ENCODE data around the gene PPP1R14B. TPM values are rescaled to one million over a fixed set of nuclear protein-coding genes. Genes with fewer than 3 reads are reported as not detected.

The PPP1R14B gene
- total RNA-seq, 2 donors from 2014 or later, result 113 to 234 TPM

DNA sequence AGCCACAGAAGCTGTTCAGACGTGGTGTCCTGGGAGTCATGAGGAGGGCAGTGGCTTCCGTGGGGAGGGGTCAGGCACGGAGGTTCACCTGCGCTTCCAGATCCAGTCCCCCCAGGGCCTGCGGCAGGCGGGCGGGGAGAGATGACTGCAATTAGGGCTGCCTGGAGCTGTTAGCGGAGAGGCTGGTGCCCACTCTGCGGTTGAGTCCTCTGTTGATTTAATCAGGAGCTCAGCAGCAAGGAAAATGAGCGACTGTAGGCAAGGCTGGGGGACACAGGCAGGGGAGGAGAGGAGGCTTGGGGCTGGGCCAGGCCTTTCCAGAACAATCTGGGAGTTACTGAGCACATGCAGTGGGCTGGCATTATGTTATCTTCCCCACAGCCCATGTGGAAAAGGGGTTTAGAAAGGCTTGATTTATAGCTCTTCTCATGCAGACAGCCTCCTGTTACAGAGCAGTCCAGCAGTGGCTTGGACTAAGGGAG lies 17.7 kb upstream of the PPP1R14B start:
- Histone ChIP-seq H3K9ac (ENCODE audit: low read depth in 2 of 2, low read length in 2 of 2) (no peak overlapping the region), H3K36me3 (peaks cover 22% of the 10 kb centered on the region), H3K4me3 (no peak overlapping the region), H3K9me3 (no peaks in the 10 kb centered on the region), H3K27ac (no peak overlapping the region), H3K27me3 (no peaks in the 10 kb centered on the region), H3K4me1 (peaks cover 16% of the 10 kb centered on the region)
- DNase-seq, result no peak
- TF ChIP-seq CTCF (IDR thresholded peaks at IDR 0.05), result no peak
- intact Hi-C loops (cut with DNase I), result no loop called here

DNA sequence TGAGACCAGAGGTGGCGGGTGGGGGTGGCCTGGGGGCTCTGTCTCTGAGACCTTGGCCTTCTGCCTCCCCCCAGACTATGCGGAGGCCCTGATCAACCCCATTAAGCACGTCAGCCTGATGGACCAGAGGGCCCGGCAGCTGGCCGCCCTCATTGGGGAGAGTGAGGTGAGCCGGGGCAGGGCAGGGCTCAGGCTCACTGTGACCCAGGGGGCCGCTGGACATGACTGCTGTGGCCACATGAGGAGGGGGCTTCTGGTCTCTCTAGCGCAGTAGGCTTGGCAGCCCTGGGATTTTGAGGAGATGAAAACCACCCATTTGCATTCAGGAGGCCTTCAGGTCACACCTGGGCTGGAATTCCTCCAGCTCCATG lies 17.2 kb upstream of the PPP1R14B start:
- intact Hi-C loops (cut with DNase I), result no loop called here
- peaks cover 15% of the 10 kb centered on the region for H3K4me1 ChIP-seq

GRCh38 chr11:64263021-64263946 lies 16.5 kb upstream of the PPP1R14B start:
- intact Hi-C loops (cut with DNase I), result no loop called here
- no peak for TF ChIP-seq CTCF (IDR thresholded peaks at IDR 0.05)
- no peaks in the 10 kb centered on the region for H3K27me3 ChIP-seq
- no peak overlapping the region for H3K4me3 ChIP-seq
- no peaks in the 10 kb centered on the region for H3K9me3 ChIP-seq
- no peak overlapping the region for H3K27ac ChIP-seq
- peaks cover 31% of the 10 kb centered on the region for H3K36me3 ChIP-seq
- no peak overlapping the region for H3K9ac ChIP-seq (ENCODE audit: low read depth in 2 of 2, low read length in 2 of 2)
- no peak for DNase-seq
- H3K4me1 ChIP-seq, result peaks cover 9% of the 10 kb centered on the region

More for the DNA sequence above, 17.2 kb upstream of the PPP1R14B start:
- no peak for DNase-seq
- Histone ChIP-seq H3K9ac (ENCODE audit: low read depth in 2 of 2, low read length in 2 of 2) (no peak overlapping the region), H3K9me3 (no peaks in the 10 kb centered on the region), H3K27me3 (no peaks in the 10 kb centered on the region), H3K36me3 (peaks cover 27% of the 10 kb centered on the region), H3K27ac (no peak overlapping the region), H3K4me3 (no peak overlapping the region)
- no peak for TF ChIP-seq CTCF (IDR thresholded peaks at IDR 0.05)

GRCh38 chr11:64262271-64263002 lies 15.7 kb upstream of the PPP1R14B start:
- peaks cover 31% of the 10 kb centered on the region for H3K36me3 ChIP-seq
- no peak for DNase-seq
- intact Hi-C loops (cut with DNase I), result no loop called here

More at GRCh38 chr11:64262271-64263002, 15.7 kb upstream of the PPP1R14B start:
- no peak overlapping the region for H3K9ac ChIP-seq (ENCODE audit: low read depth in 2 of 2, low read length in 2 of 2)
- H3K27me3 ChIP-seq, result no peaks in the 10 kb centered on the region
- no peak overlapping the region for H3K4me3 ChIP-seq
- TF ChIP-seq CTCF (IDR thresholded peaks at IDR 0.05), result no peak
- no peaks in the 10 kb centered on the region for H3K9me3 ChIP-seq
- no peak overlapping the region for H3K27ac ChIP-seq
- H3K4me1 ChIP-seq, result peaks cover 3% of the 10 kb centered on the region
